Tibial nerve (tissue), 4 donors: ENCODE measurements around the gene LTBP1. TPM values are rescaled to one million over a fixed set of nuclear protein-coding genes. Genes with fewer than 3 reads are reported as not detected.

Experiments used
- DNase-seq, 2 donors: peaks; one replicate each; pipeline ENCODE4 v3.0.0-alpha.2; 2019; ENCODE audit warnings: low spot score in 2 of 2
- H3K27ac ChIP-seq, 4 donors: fragments of 200-600 bp; sonication (generic) in 3 of 4; one replicate each; pipeline ENCODE4 v1.5.1; 2017 to 2019; ENCODE audit warnings: mild to moderate bottlenecking in 1 of 4
- H3K27me3 ChIP-seq, 2 donors: fragments of 200-600 bp; sonication (generic) in 1 of 2; one replicate each; pipeline versions ENCODE4 v1.5.1 to v1.6.0; 2017 to 2019
- H3K36me3 ChIP-seq, 3 donors: fragments of 200-600 bp; sonication (generic); one replicate each; pipeline ENCODE4 v1.5.1; 2018 to 2019
- H3K4me1 ChIP-seq, 4 donors: fragments of 200-600 bp; sonication (generic) in 3 of 4; one replicate each; pipeline ENCODE4 v1.5.1; 2017 to 2019
- H3K4me3 ChIP-seq, 4 donors: fragments of 200-600 bp; sonication (generic) in 3 of 4; one replicate each; pipeline ENCODE4 v1.5.1; 2017 to 2019; ENCODE audit warnings: mild to moderate bottlenecking in 1 of 4, moderate library complexity in 1 of 4
- H3K9me3 ChIP-seq, 4 donors: fragments of 200-600 bp; sonication (generic) in 3 of 4; one replicate each; pipeline ENCODE4 v1.5.1; 2017 to 2019
- EP300 ChIP-seq, 2 donors: sonication (generic); formaldehyde crosslinking; IDR thresholded peaks; one replicate each; pipeline ENCODE4 v1.6.1; 2017; ENCODE audit warnings: antibody characterized with exemption in 2 of 2, mild to moderate bottlenecking in 1 of 2
- POLR2A ChIP-seq, 2 donors: fragments of 450-650 bp; IDR thresholded peaks; one replicate each; pipeline ENCODE4 v1.6.1; 2017; ENCODE audit warnings: antibody characterized with exemption in 2 of 2, mild to moderate bottlenecking in 2 of 2, moderate library complexity in 2 of 2
- WGBS, 2 donors: methylation state at CpG; one replicate each; pipeline ENCODE4 v1.1.5; 2018; 5-methylcytosine and 5-hydroxymethylcytosine counted together
- total RNA-seq, 4 donors: library from RNA; depleted of rRNA; stranded (reverse); fragments of >200 nt; gene quantifications; one replicate each; pipeline ENCODE4 v1.1.0, GENCODE V29; 2016
- TF ChIP-seq, protein P1 (sequence below), 5 experiments: fragments of 200-600 bp in 3 of 5; fragments of 450-650 bp in 2 of 5; sonication (generic) in 3 of 5; IDR thresholded peaks; one replicate each; pipeline ENCODE4 v1.5.1; 2016 to 2019; ENCODE audit warnings: antibody characterized with exemption in 5 of 5, mild to moderate bottlenecking in 3 of 5, moderate library complexity in 2 of 5

LTBP1 gene, protein sequence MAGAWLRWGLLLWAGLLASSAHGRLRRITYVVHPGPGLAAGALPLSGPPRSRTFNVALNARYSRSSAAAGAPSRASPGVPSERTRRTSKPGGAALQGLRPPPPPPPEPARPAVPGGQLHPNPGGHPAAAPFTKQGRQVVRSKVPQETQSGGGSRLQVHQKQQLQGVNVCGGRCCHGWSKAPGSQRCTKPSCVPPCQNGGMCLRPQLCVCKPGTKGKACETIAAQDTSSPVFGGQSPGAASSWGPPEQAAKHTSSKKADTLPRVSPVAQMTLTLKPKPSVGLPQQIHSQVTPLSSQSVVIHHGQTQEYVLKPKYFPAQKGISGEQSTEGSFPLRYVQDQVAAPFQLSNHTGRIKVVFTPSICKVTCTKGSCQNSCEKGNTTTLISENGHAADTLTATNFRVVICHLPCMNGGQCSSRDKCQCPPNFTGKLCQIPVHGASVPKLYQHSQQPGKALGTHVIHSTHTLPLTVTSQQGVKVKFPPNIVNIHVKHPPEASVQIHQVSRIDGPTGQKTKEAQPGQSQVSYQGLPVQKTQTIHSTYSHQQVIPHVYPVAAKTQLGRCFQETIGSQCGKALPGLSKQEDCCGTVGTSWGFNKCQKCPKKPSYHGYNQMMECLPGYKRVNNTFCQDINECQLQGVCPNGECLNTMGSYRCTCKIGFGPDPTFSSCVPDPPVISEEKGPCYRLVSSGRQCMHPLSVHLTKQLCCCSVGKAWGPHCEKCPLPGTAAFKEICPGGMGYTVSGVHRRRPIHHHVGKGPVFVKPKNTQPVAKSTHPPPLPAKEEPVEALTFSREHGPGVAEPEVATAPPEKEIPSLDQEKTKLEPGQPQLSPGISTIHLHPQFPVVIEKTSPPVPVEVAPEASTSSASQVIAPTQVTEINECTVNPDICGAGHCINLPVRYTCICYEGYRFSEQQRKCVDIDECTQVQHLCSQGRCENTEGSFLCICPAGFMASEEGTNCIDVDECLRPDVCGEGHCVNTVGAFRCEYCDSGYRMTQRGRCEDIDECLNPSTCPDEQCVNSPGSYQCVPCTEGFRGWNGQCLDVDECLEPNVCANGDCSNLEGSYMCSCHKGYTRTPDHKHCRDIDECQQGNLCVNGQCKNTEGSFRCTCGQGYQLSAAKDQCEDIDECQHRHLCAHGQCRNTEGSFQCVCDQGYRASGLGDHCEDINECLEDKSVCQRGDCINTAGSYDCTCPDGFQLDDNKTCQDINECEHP (N-terminal part only)
- 10 to 100 TPM; 29.4 to 89.8 (median 50.6) TPM for total RNA-seq

DNA sequence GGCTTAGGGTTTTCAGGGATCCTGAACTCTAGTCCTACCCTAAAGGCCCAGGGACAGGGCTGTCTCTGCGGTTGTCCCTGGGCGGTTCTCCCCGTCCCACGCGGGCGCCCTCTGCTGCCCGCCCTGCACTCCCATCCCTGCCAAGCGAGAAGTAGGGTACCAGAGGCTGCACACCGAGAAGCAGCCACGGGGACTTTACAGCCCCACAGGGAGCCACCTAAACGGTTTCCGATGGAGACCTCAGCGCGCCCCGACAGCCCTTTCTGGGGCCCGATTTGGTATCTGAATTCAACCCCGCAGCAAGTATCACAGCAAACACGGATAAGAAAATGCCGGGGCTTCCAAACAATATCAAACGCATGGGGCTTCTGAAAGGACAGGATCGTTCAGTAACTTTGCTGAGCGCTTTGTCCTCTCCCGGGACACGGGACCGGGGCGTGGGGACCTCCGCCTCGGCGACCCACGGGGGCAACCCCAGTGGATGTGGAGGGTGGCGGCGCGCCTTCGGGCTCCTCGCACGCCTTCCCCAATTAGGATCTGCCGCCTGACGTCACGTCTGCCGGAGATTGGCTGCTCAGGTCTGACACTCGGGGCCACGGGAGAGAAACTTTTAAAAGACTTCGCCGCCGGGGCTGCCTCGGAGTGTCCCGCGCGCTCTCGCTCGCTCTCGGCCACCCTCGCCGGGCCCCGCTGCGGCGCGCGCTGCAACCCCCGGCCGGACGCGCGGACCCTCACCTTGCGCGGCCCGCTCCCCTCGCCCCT is at the start of gene LTBP1:
TSS of gene LTBP1 (plus strand) at position 640 of the 762 bp plus-strand sequence. CDS start 372 bp downstream, outside the sequence.
- peak; percentile 25 to 35 for DNase-seq
- no peaks in the 10 kb centered on the region for H3K27me3 ChIP-seq
- TF ChIP-seq EP300 (IDR thresholded peaks at IDR 0.05) (peak; percentile 17 to 35), POLR2A (IDR thresholded peaks at IDR 0.05) (peak; percentile 10 to 29)
- TF ChIP-seq, protein P1, sequence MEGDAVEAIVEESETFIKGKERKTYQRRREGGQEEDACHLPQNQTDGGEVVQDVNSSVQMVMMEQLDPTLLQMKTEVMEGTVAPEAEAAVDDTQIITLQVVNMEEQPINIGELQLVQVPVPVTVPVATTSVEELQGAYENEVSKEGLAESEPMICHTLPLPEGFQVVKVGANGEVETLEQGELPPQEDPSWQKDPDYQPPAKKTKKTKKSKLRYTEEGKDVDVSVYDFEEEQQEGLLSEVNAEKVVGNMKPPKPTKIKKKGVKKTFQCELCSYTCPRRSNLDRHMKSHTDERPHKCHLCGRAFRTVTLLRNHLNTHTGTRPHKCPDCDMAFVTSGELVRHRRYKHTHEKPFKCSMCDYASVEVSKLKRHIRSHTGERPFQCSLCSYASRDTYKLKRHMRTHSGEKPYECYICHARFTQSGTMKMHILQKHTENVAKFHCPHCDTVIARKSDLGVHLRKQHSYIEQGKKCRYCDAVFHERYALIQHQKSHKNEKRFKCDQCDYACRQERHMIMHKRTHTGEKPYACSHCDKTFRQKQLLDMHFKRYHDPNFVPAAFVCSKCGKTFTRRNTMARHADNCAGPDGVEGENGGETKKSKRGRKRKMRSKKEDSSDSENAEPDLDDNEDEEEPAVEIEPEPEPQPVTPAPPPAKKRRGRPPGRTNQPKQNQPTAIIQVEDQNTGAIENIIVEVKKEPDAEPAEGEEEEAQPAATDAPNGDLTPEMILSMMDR (IDR thresholded peaks at IDR 0.05): peak; percentile 42 to 78 (median 55)
- H3K4me1 ChIP-seq: peaks cover 0 to 14% (median 3%) of the 10 kb centered on the region in 4 donors
- H3K27ac ChIP-seq: peak within 1 kb of the TSS; percentile 71 to 89 (median 77)
- peak within 1 kb of the TSS; percentile 54 to 94 (median 60) for H3K4me3 ChIP-seq
- no peaks in the 10 kb centered on the region for H3K36me3 ChIP-seq
- H3K9me3 ChIP-seq: no peaks in the 10 kb centered on the region
- WGBS, 2 donors: 0 to 3% methylated on average over 23 to 25 of the region's 68 CpGs

DNA sequence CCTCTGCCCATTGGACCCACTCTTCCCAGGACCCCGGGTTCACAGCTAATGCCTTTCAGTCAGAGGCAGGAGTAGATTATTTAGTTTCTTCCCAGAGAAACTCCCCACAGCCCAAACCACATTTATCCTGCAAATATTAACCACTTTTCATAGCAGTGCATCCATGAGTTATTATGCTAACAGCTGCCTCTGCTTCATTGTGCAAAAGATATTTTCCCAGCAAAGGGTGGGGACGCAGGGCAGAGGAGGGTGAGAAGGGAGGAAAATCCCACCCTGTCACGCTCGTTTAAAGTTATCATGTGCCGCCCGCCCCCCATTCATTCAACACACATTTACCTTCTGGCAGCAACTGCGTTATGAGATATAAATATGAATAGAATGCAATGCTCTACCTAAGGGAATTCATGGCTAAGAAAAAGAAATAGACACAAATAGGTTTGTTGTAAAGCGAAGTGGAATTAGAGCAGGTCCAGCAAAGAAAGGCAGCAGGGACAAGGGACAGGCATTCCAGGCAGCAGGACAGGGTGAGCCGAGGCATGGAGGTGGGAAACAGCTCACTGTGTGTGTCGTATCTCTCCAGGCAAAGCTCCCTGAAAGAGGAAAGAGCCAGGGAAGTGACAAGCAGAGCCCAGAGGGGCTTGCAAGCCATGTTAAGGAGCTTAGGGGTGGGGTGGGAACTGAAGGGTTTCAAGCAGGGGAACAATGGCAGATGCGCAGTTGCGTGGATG is 46.3 kb upstream of the LTBP1 start:
- Histone ChIP-seq H3K27me3 (no peaks in the 10 kb centered on the region), H3K27ac (no peak overlapping the region), H3K9me3 (peaks cover 0 to 6% (median 0%) of the 10 kb centered on the region in 4 donors), H3K4me1 (no peaks in the 10 kb centered on the region), H3K36me3 (no peaks in the 10 kb centered on the region), H3K4me3 (no peak overlapping the region)
- TF ChIP-seq EP300 (IDR thresholded peaks at IDR 0.05) (no peak), POLR2A (IDR thresholded peaks at IDR 0.05) (no peak)
- TF ChIP-seq, protein P1 (IDR thresholded peaks at IDR 0.05): no peak
- DNase-seq: no peak
- WGBS, 2 donors: 52 to 61% methylated on average over 12 of the region's 12 CpGs

DNA sequence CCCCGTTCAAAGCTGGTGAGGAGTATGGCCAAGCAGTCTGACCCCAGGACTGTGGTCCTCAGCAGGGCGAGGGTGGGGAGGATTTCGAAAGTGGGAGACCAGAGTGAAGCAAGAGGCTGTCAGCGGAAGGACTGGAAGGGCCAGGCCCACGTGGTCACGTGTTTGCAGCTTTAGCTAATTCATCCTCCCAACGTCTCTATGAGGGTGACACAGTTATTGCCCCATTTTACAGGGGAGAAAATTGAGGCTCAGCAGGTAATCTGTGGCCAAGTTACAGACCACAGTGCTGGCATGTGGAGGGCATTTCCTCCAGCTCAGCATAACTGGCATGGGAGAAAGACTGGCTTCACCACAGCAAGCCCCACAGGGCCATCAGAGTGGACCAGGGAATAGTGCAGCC is 45.4 kb upstream of the LTBP1 start:
- WGBS, 2 donors: 93 to 96% methylated on average over 7 of the region's 7 CpGs
- Histone ChIP-seq H3K4me1 (no peaks in the 10 kb centered on the region), H3K27ac (no peak overlapping the region), H3K9me3 (peaks cover 0 to 6% (median 0%) of the 10 kb centered on the region in 4 donors), H3K4me3 (no peak overlapping the region), H3K27me3 (no peaks in the 10 kb centered on the region), H3K36me3 (no peaks in the 10 kb centered on the region)
- no peak for DNase-seq
- TF ChIP-seq EP300 (IDR thresholded peaks at IDR 0.05): no peak
- no peak for TF ChIP-seq POLR2A (IDR thresholded peaks at IDR 0.05)
- TF ChIP-seq, protein P1 (IDR thresholded peaks at IDR 0.05): no peak

DNA sequence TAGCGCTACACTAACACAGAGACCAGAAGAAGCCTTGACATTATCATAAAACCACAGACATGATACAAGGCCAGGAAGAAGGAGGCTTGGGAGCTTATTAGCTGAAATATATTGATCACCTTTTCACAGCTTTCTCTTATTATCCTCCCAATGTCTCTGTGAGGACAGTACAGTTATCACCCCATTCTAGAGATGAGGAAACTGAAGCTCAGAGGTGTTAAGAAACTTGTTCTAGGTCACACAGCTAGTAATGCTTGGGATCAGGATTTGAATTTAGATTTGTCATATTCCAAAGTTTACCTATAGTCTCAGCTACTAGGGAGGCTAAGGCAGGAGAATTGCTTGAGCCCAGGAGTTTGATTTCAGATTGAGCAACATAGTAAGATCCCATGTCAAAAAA is 44.6 kb upstream of the LTBP1 start:
- Histone ChIP-seq H3K27ac (no peak overlapping the region), H3K9me3 (peaks cover 0 to 5% (median 0%) of the 10 kb centered on the region in 4 donors), H3K27me3 (no peaks in the 10 kb centered on the region), H3K36me3 (no peaks in the 10 kb centered on the region), H3K4me1 (no peaks in the 10 kb centered on the region), H3K4me3 (no peak overlapping the region)
- no peak for DNase-seq
- WGBS, 2 donors: 44 to 91% methylated on average over 1 of the region's 1 CpG
- TF ChIP-seq EP300 (IDR thresholded peaks at IDR 0.05) (no peak), POLR2A (IDR thresholded peaks at IDR 0.05) (no peak)
- TF ChIP-seq, protein P1 (IDR thresholded peaks at IDR 0.05): no peak
